ENCODE measurements around the gene KCNJ9.
A peak's percentile ranks its signal among the peaks of the same experiment; 100 is the strongest.

The KCNJ9 gene

GRCh38 chr1:160066829-160067745 is 14.3 kb upstream of the KCNJ9 start:
- DNase-seq, result no peak

- no peak for DNase-seq
Observed at GRCh38 chr1:160068225-160068624, 13.1 kb upstream of the KCNJ9 start.

GRCh38 chr1:160069460-160070231 is 11.7 kb upstream of the KCNJ9 start, which contains the start of gene KCNJ10:
TSS of gene KCNJ10 (minus strand) at chr1:160070160. CDS start at chr1:160042532, 27,628 bp downstream.
- no peak for DNase-seq

- DNase-seq, result peak; percentile 80
Observed at GRCh38 chr1:160070243-160071163, 10.8 kb upstream of the KCNJ9 start.

GRCh38 chr1:160071289-160071688 is 10.0 kb upstream of the KCNJ9 start:
- no peak for DNase-seq

- DNase-seq, result no peak
Observed at GRCh38 chr1:160074865-160075264, 6.5 kb upstream of the KCNJ9 start.

- DNase-seq, result no peak
Observed at GRCh38 chr1:160075836-160076235, 5.5 kb upstream of the KCNJ9 start.

- no peak for DNase-seq
Observed at GRCh38 chr1:160076295-160076694, 5.0 kb upstream of the KCNJ9 start.

- DNase-seq, result no peak
Observed at GRCh38 chr1:160077486-160077885, 3.9 kb upstream of the KCNJ9 start.

- DNase-seq, result peak; percentile 79
Observed at GRCh38 chr1:160078512-160079195, 2.7 kb upstream of the KCNJ9 start.

GRCh38 chr1:160079448-160079847 is 1.9 kb upstream of the KCNJ9 start:
- DNase-seq, result no peak

- no peak for DNase-seq
Observed at GRCh38 chr1:160080381-160081100, 797 bp upstream of the KCNJ9 start.

- no peak for DNase-seq
Observed at GRCh38 chr1:160082487-160082886, 1.1 kb downstream of the KCNJ9 start.

- DNase-seq, result no peak
Observed at GRCh38 chr1:160082926-160083325, 1.6 kb downstream of the KCNJ9 start.

GRCh38 chr1:160083968-160084770 is 2.8 kb downstream of the KCNJ9 start:
- DNase-seq, result peak; percentile 53

- DNase-seq, result no peak
Observed at GRCh38 chr1:160084771-160085321, 3.5 kb downstream of the KCNJ9 start.

- DNase-seq, result peak; percentile 91
Observed at GRCh38 chr1:160085686-160086455, 4.5 kb downstream of the KCNJ9 start.

- DNase-seq, result no peak
Observed at GRCh38 chr1:160086456-160086892, 5.1 kb downstream of the KCNJ9 start.

- DNase-seq, result no peak
Observed at GRCh38 chr1:160087118-160087662, 5.9 kb downstream of the KCNJ9 start.

Measured in hematopoietic multipotent progenitor cell treated with erythropoietin and hydrocortisone succinate and interleukin-3 and kit ligand, for 4 days (in vitro differentiated cells).